Endothelial cell (in vitro differentiated cells): ENCODE measurements around the gene RORC. TPM values are rescaled to one million over a fixed set of nuclear protein-coding genes. Genes with fewer than 3 reads are reported as not detected.

Experiments
- DNase-seq: peaks from one replicate; pipeline ENCODE4 v3.0.0; 2021; ENCODE audit warnings: low spot score
- H3K27ac Mint-ChIP-seq: one replicate; pipeline ENCODE4 v1.8.0; 2021; ENCODE audit warnings: mixed read lengths, inconsistent platforms; ENCODE audit not compliant: unreplicated experiment
- H3K27me3 Mint-ChIP-seq: one replicate; pipeline ENCODE4 v1.8.0; 2021; ENCODE audit warnings: mild to moderate bottlenecking, moderate library complexity, mixed read lengths, inconsistent platforms; ENCODE audit not compliant: unreplicated experiment
- H3K36me3 Mint-ChIP-seq: one replicate; pipeline ENCODE4 v1.8.0; 2021; ENCODE audit warnings: mild to moderate bottlenecking, low read depth, mixed read lengths, inconsistent platforms; ENCODE audit not compliant: unreplicated experiment
- H3K4me1 Mint-ChIP-seq: one replicate; pipeline ENCODE4 v1.8.0; 2021; ENCODE audit warnings: mild to moderate bottlenecking, mixed read lengths, inconsistent platforms; ENCODE audit not compliant: unreplicated experiment
- H3K4me3 Mint-ChIP-seq: one replicate; pipeline ENCODE4 v1.8.0; 2021; ENCODE audit warnings: mild to moderate bottlenecking, mixed read lengths, inconsistent platforms; ENCODE audit not compliant: unreplicated experiment
- H3K9me3 Mint-ChIP-seq: one replicate; pipeline ENCODE4 v1.8.0; 2021; ENCODE audit warnings: mixed read lengths, inconsistent platforms; ENCODE audit not compliant: unreplicated experiment
- total RNA-seq: library from RNA; stranded (reverse); fragmentation: NEBNext Ultra II Directional; extraction: Animal tissue kit (Norgen Biotek cat#: 25700); gene quantifications from one replicate; pipeline ENCODE4 v1.2.1, GENCODE V29; 2021; ENCODE audit not compliant: unreplicated experiment
- TF ChIP-seq, protein P1 (sequence below): fragments of 200-600 bp; sonication (generic); IDR thresholded peaks from one replicate; pipeline ENCODE4 v1.5.0; 2021; ENCODE audit warnings: antibody characterized with exemption; ENCODE audit not compliant: unreplicated experiment

Gene RORC
- total RNA-seq, 1 donor from 2014 or later: 1.0 TPM

DNA sequence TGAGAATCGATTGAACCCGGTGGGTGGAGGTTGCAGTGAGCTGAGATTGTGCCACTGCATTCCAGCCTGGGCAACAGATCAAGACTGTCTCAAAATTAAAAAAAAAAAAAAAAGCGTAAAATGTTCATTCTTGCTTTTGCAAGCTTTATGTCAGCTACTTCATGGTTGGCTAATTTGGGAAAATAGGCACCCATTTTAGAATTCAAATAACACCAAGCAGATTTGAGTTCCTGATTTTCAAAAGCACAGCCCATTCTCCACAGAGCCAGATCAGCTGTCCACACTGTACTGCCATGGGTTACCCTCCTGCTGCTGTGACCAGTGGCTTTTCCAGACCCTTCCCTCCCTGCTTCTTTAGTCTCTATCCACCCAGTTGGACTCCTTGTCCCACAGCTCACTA, 17.5 kb upstream of the RORC start:
- H3K9me3 Mint-ChIP-seq: no peaks in the 10 kb centered on the region
- peaks cover 10% of the 10 kb centered on the region for H3K36me3 Mint-ChIP-seq
- peak overlapping the region; percentile 49 for H3K27ac Mint-ChIP-seq
- peaks cover 41% of the 10 kb centered on the region for H3K4me1 Mint-ChIP-seq
- H3K27me3 Mint-ChIP-seq: peaks cover 11% of the 10 kb centered on the region
- TF ChIP-seq, protein P1, sequence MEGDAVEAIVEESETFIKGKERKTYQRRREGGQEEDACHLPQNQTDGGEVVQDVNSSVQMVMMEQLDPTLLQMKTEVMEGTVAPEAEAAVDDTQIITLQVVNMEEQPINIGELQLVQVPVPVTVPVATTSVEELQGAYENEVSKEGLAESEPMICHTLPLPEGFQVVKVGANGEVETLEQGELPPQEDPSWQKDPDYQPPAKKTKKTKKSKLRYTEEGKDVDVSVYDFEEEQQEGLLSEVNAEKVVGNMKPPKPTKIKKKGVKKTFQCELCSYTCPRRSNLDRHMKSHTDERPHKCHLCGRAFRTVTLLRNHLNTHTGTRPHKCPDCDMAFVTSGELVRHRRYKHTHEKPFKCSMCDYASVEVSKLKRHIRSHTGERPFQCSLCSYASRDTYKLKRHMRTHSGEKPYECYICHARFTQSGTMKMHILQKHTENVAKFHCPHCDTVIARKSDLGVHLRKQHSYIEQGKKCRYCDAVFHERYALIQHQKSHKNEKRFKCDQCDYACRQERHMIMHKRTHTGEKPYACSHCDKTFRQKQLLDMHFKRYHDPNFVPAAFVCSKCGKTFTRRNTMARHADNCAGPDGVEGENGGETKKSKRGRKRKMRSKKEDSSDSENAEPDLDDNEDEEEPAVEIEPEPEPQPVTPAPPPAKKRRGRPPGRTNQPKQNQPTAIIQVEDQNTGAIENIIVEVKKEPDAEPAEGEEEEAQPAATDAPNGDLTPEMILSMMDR: no peak
- no peak overlapping the region for H3K4me3 Mint-ChIP-seq
- DNase-seq: no peak

- no peak for DNase-seq
- Mint-ChIP-seq H3K27ac (peak overlapping the region; percentile 21), H3K4me1 (peaks cover 41% of the 10 kb centered on the region), H3K9me3 (no peaks in the 10 kb centered on the region), H3K4me3 (no peak overlapping the region), H3K27me3 (peaks cover 11% of the 10 kb centered on the region), H3K36me3 (peaks cover 10% of the 10 kb centered on the region)
- TF ChIP-seq, protein P1: no peak
Observed at GRCh38 chr1:151847867-151848596, 16.4 kb upstream of the RORC start.

DNA sequence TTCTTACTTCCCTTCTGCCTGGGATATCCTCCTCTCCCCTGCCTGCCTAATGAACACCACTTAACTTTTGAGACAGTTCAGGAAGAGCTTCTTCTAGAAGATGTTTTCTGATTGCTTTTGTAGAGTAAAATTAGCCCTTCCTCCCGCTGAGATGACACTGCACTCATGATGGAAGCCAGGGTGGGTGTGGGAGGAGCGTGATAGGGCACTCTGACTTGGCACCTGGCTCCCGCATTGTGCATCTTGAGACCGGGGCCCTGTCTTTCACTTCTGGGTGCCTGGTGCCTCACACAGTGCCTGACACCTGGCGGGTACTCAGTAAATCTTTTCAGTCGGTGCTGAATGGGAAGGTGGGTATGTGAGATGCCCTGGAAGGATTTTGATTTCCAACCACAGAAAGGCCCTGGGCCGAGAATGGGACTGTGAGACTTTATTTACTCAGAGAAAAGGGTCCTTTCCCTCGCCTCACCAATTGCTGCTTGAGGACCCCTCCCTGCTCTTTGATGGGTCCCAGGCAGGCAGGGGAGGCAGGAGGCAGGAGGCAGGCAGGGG, 15.2 kb upstream of the RORC start:
- no peak overlapping the region for H3K4me3 Mint-ChIP-seq
- peaks cover 45% of the 10 kb centered on the region for H3K4me1 Mint-ChIP-seq
- H3K9me3 Mint-ChIP-seq: no peaks in the 10 kb centered on the region
- DNase-seq: no peak
- no peak overlapping the region for H3K27ac Mint-ChIP-seq
- peaks cover 10% of the 10 kb centered on the region for H3K36me3 Mint-ChIP-seq
- TF ChIP-seq, protein P1: no peak
- peaks cover 11% of the 10 kb centered on the region for H3K27me3 Mint-ChIP-seq

- H3K4me1 Mint-ChIP-seq: peaks cover 52% of the 10 kb centered on the region
- TF ChIP-seq, protein P1: no peak
- no peak for DNase-seq
- H3K36me3 Mint-ChIP-seq: peaks cover 10% of the 10 kb centered on the region
- no peak overlapping the region for H3K27ac Mint-ChIP-seq
- no peak overlapping the region for H3K4me3 Mint-ChIP-seq
- no peaks in the 10 kb centered on the region for H3K9me3 Mint-ChIP-seq
- peaks cover 10% of the 10 kb centered on the region for H3K27me3 Mint-ChIP-seq
Observed at GRCh38 chr1:151846062-151846568, 14.5 kb upstream of the RORC start.

DNA sequence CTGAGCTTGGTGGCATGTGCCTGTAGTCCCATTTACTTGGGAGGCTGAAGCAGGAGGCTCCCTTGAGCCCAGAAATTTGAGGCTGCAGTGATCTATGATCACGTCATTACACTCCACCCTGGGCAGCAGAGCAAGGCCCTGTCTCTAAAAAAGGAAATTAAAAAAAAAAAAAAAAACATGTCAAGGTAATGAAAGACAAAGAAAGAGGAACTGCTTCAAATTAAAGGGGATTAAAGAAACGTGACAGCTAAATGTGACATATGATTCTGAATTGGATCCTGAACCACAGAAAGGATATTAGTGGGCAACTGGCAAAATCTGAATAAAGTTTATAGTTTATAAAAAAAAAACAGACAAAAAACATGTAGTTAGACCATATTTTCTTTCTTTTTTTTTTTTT, 11.8 kb upstream of the RORC start:
- Mint-ChIP-seq H3K4me1 (peaks cover 52% of the 10 kb centered on the region), H3K4me3 (no peak overlapping the region), H3K27ac (no peak overlapping the region), H3K9me3 (no peaks in the 10 kb centered on the region), H3K27me3 (peaks cover 12% of the 10 kb centered on the region), H3K36me3 (peaks cover 10% of the 10 kb centered on the region)
- TF ChIP-seq, protein P1: no peak
- no peak for DNase-seq
